22Rv1 (cell line): ENCODE results near the gene CD68.

Source experiments
- ZFX ChIP-seq: fragments of 450-650 bp; IDR thresholded peaks from 2 replicates; pipeline ENCODE4 v1.6.1; 2017; ENCODE audit warnings: antibody characterized with exemption, borderline replicate concordance
- TF ChIP-seq, protein P1 (sequence below): fragments of 450-650 bp; IDR thresholded peaks from 2 replicates; pipeline ENCODE4 v1.5.1; 2017; ENCODE audit warnings: mild to moderate bottlenecking

DNA sequence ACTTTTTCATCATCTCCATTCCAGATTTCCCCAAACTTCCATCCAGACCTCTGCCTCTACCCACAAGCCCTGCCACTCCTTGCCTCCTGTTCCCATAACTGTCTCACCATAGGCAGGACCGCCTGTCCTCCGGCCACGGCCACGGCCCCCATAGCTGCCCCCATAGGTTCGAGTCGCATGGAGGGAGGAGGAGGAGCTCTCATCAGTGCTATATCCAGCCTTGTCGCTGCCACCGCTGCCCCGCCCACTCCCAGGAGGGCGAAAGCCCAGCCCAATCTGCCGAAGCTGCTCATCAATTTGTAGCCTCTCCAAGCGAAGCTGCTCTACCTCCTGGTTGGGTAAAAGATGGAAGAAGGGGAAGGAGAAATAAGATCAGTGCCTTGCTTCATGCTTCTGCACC, 13.9 kb downstream of the CD68 start:
- TF ChIP-seq, protein P1, sequence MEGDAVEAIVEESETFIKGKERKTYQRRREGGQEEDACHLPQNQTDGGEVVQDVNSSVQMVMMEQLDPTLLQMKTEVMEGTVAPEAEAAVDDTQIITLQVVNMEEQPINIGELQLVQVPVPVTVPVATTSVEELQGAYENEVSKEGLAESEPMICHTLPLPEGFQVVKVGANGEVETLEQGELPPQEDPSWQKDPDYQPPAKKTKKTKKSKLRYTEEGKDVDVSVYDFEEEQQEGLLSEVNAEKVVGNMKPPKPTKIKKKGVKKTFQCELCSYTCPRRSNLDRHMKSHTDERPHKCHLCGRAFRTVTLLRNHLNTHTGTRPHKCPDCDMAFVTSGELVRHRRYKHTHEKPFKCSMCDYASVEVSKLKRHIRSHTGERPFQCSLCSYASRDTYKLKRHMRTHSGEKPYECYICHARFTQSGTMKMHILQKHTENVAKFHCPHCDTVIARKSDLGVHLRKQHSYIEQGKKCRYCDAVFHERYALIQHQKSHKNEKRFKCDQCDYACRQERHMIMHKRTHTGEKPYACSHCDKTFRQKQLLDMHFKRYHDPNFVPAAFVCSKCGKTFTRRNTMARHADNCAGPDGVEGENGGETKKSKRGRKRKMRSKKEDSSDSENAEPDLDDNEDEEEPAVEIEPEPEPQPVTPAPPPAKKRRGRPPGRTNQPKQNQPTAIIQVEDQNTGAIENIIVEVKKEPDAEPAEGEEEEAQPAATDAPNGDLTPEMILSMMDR: no peak
- TF ChIP-seq ZFX: no peak
